GM06990 (cell line): ENCODE data around the gene GNAS.

Experiments
- DNase-seq: peaks from one replicate; pipeline ENCODE4 v3.0.0-alpha.2; 2011; ENCODE audit not compliant: insufficient read length; ENCODE audit errors: extremely low read depth
- H3K27me3 ChIP-seq: replicated peaks from 2 replicates; pipeline ENCODE4 v1.6.0; 2011; ENCODE audit warnings: low read length; ENCODE audit not compliant: control insufficient read depth, insufficient read depth
- H3K36me3 ChIP-seq: 2 replicates; pipeline ENCODE4 v1.5.1; 2011; ENCODE audit warnings: low read length; ENCODE audit not compliant: control insufficient read depth, insufficient read depth
- H3K4me3 ChIP-seq: replicated peaks from 2 replicates; pipeline ENCODE4 v1.5.1; 2011; ENCODE audit warnings: low read depth, mild to moderate bottlenecking, control low read depth, low read length
- TF ChIP-seq, protein P1 (sequence below): IDR thresholded peaks from 2 replicates; pipeline ENCODE4 v1.5.1; 2011; ENCODE audit warnings: low read length, control low read depth, mild to moderate bottlenecking, inconsistent platforms; ENCODE audit not compliant: insufficient read depth, poor library complexity, severe bottlenecking

GNAS gene

GRCh38 chr20:58810879-58811250, 41.7 kb upstream of the GNAS start:
- Histone ChIP-seq H3K4me3 (no peak overlapping the region), H3K27me3 (peaks cover 1% of the 10 kb centered on the region; the same call in 1 of the 2 replicates), H3K36me3 (no peaks in the 10 kb centered on the region)
- no peak for DNase-seq
- TF ChIP-seq, protein P1, sequence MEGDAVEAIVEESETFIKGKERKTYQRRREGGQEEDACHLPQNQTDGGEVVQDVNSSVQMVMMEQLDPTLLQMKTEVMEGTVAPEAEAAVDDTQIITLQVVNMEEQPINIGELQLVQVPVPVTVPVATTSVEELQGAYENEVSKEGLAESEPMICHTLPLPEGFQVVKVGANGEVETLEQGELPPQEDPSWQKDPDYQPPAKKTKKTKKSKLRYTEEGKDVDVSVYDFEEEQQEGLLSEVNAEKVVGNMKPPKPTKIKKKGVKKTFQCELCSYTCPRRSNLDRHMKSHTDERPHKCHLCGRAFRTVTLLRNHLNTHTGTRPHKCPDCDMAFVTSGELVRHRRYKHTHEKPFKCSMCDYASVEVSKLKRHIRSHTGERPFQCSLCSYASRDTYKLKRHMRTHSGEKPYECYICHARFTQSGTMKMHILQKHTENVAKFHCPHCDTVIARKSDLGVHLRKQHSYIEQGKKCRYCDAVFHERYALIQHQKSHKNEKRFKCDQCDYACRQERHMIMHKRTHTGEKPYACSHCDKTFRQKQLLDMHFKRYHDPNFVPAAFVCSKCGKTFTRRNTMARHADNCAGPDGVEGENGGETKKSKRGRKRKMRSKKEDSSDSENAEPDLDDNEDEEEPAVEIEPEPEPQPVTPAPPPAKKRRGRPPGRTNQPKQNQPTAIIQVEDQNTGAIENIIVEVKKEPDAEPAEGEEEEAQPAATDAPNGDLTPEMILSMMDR, result no peak

GRCh38 chr20:58811334-58811733, 41.2 kb upstream of the GNAS start:
- TF ChIP-seq, protein P1, result no peak
- no peaks in the 10 kb centered on the region for H3K36me3 ChIP-seq
- no peak overlapping the region for H3K4me3 ChIP-seq
- no peak for DNase-seq
- H3K27me3 ChIP-seq, result peaks cover 1% of the 10 kb centered on the region; the same call in 1 of the 2 replicates

GRCh38 chr20:58813369-58813768, 39.1 kb upstream of the GNAS start:
- Histone ChIP-seq H3K4me3 (no peak overlapping the region), H3K27me3 (peaks cover 1% of the 10 kb centered on the region; the same call in 1 of the 2 replicates), H3K36me3 (no peaks in the 10 kb centered on the region; the same call in 1 of the 2 replicates)
- TF ChIP-seq, protein P1, result no peak
- DNase-seq, result no peak

DNA sequence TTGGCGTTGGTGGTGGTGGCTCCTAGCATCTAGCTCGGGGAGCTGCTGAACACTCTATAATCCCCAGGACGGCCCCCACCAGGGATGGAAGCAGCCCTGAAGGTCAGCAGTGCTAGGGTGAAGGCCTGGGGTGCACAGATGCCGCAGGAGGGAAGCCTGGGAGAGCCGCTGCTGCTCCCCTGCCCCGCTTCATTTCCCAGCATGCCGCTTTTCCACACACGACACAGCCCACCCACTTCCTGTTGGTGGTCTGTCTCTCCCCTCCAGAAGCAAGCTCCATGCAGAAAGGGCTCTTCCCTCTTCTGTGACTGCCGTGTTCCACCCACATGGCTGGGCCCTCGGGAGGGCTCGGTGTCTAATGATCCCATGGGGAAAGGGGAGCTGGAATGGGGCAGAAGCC, 37.1 kb upstream of the GNAS start:
- DNase-seq, result no peak
- Histone ChIP-seq H3K4me3 (no peak overlapping the region), H3K27me3 (peaks cover 1% of the 10 kb centered on the region; the same call in 1 of the 2 replicates), H3K36me3 (no peaks in the 10 kb centered on the region; the same call in none of the 2 replicates)
- TF ChIP-seq, protein P1, result no peak

GRCh38 chr20:58816051-58816450, 36.5 kb upstream of the GNAS start:
- Histone ChIP-seq H3K36me3 (no peaks in the 10 kb centered on the region; the same call in none of the 2 replicates), H3K27me3 (peaks cover 1% of the 10 kb centered on the region; the same call in 1 of the 2 replicates), H3K4me3 (no peak overlapping the region)
- TF ChIP-seq, protein P1, result no peak
- no peak for DNase-seq

- no peak for DNase-seq
- H3K27me3 ChIP-seq, result peaks cover 1% of the 10 kb centered on the region; the same call in 1 of the 2 replicates
- no peaks in the 10 kb centered on the region; the same call in none of the 2 replicates for H3K36me3 ChIP-seq
- no peak overlapping the region for H3K4me3 ChIP-seq
- TF ChIP-seq, protein P1, result no peak
Measured at GRCh38 chr20:58816957-58817651, 35.4 kb upstream of the GNAS start.
